Kidney epithelial cell (primary cell): ENCODE measurements around the gene SUN2. TPM values are rescaled to one million over a fixed set of nuclear protein-coding genes. Genes with fewer than 3 reads are reported as not detected.

Experiments
- DNase-seq: peaks from one replicate; pipeline ENCODE4 v3.0.0-alpha.2; 2010; ENCODE audit warnings: low read depth
- H3K27me3 ChIP-seq: 2 replicates; pipeline ENCODE4 v1.6.0; 2011; ENCODE audit warnings: low read length; ENCODE audit not compliant: control insufficient read depth, insufficient read depth
- H3K36me3 ChIP-seq: 2 replicates; pipeline ENCODE4 v1.5.1; 2011; ENCODE audit warnings: low read length; ENCODE audit not compliant: control insufficient read depth, insufficient read depth
- H3K4me3 ChIP-seq: 2 replicates; pipeline ENCODE4 v1.5.1; 2011; ENCODE audit warnings: low read depth, mild to moderate bottlenecking, control low read depth, low read length
- CTCF ChIP-seq: IDR thresholded peaks from 2 replicates; pipeline ENCODE4 v1.5.1; 2011; ENCODE audit warnings: mild to moderate bottlenecking, moderate library complexity, low read length, control low read depth, inconsistent platforms; ENCODE audit not compliant: insufficient read depth, poor library complexity, severe bottlenecking
- total RNA-seq: library from RNA; depleted of rRNA; stranded (reverse); fragments of >200 nt; gene quantifications from 2 replicates; pipeline ENCODE4 v1.2.3, GENCODE V29; 2015

Gene SUN2
- total RNA-seq, 1 donor from 2014 or later: 105 TPM

- no peak for DNase-seq
- Histone ChIP-seq H3K36me3 (no peaks in the 10 kb centered on the region), H3K27me3 (no peaks in the 10 kb centered on the region), H3K4me3 (no peak overlapping the region)
- no peak for TF ChIP-seq CTCF
These were observed 47.8 kb downstream of the SUN2 start for GRCh38 chr22:38707984-38708383.

DNA sequence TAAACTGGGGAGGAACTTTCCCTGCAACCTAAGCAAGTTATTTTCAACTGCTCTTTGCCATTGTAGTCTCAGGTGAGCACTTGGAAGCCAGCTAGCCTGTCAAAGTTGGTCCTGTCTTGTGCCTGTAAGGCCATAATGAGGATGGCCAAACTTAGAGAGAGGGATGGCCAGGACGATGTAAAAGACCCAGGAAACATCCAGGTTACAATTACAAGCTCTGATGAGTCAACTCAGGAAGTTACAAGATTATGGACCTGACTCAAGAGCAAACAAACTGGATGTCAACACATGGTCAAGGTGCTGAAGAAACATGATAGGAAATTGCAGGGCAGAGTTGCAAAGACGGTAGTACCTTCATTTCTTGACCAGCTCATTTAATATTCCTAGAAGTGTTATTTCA, 48.5 kb downstream of the SUN2 start:
- H3K36me3 ChIP-seq: no peaks in the 10 kb centered on the region
- no peak for TF ChIP-seq CTCF
- H3K27me3 ChIP-seq: no peaks in the 10 kb centered on the region
- peak overlapping the region; percentile 98 for H3K4me3 ChIP-seq
- peak; percentile 41 for DNase-seq

DNA sequence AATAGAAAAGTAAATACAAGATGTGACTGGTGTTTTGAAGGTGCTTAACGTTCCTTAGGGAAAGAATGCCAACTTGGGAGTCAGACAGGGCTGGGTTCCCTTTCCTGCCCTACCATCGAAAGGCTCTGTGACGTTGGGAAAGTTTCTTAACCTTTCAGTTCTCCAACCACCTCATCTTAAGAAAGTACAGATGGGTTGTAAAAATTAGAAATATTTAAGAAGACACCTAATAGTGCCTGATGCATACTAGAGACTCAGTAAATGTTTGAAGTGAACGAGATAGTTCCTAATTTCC, 49.0 kb downstream of the SUN2 start:
- H3K4me3 ChIP-seq: peak overlapping the region; percentile 98
- no peaks in the 10 kb centered on the region for H3K27me3 ChIP-seq
- TF ChIP-seq CTCF: no peak
- H3K36me3 ChIP-seq: no peaks in the 10 kb centered on the region
- no peak for DNase-seq

GRCh38 chr22:38706101-38706900, 49.5 kb downstream of the SUN2 start:
- no peak for TF ChIP-seq CTCF
- no peak for DNase-seq
- Histone ChIP-seq H3K36me3 (no peaks in the 10 kb centered on the region), H3K4me3 (peak overlapping the region; percentile 98), H3K27me3 (no peaks in the 10 kb centered on the region)

DNA sequence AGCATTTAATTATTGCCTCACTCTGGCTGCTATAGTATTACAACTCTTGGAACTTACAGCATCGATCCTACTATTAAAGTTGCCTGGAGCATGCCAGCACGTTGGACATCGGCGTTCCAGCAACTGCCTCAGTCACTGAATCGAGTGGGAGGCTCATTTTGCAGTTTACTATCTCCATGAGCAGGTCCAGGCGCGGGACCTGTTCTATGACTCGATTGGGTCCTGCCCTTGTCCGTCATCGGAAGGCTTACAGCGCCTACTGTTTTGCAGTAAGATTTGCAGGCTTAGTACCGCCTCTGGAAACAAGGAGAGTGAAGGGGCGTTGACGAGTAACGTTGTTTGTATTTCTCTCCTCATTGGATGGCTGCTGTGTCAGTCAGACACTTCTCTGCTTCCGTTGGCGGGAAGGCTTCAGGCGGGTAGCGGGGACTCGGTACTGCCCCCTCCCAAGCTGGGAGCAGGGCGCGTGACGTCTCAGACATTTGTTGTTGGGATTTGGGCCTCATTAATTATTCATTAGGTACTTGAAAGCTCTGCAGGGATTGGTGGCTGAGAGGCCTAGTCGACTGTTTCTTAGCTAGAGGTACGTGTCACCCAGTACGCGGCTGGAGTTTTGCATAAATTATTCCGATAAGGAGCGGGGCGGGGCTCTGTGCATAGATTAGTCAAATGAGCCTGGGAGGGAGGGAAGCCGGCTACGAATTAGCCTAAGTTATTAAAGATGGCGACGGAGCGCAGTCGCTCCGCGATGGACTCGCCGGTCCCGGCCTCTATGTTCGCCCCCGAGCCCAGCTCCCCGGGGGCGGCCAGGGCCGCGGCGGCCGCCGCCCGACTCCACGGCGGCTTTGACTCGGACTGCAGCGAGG, 50.3 kb downstream of the SUN2 start, which contains the start of gene GTPBP1:
TSS of gene GTPBP1 (plus strand) at position 710 of the 866 bp plus-strand sequence. CDS start at position 722, 12 bp downstream.
- Histone ChIP-seq H3K27me3 (no peaks in the 10 kb centered on the region), H3K4me3 (peak within 1 kb of the TSS; percentile 98), H3K36me3 (no peaks in the 10 kb centered on the region)
- DNase-seq: peak; percentile 99
- no peak for TF ChIP-seq CTCF
